Measurements from ENCODE around the gene HOXC9.

HOXC9 gene

GRCh38 chr12:54029529-54030441 lies 29.8 kb downstream of the HOXC9 start:
- DNase-seq = no peak

GRCh38 chr12:54030442-54030801 lies 30.5 kb downstream of the HOXC9 start:
- DNase-seq = no peak

DNA sequence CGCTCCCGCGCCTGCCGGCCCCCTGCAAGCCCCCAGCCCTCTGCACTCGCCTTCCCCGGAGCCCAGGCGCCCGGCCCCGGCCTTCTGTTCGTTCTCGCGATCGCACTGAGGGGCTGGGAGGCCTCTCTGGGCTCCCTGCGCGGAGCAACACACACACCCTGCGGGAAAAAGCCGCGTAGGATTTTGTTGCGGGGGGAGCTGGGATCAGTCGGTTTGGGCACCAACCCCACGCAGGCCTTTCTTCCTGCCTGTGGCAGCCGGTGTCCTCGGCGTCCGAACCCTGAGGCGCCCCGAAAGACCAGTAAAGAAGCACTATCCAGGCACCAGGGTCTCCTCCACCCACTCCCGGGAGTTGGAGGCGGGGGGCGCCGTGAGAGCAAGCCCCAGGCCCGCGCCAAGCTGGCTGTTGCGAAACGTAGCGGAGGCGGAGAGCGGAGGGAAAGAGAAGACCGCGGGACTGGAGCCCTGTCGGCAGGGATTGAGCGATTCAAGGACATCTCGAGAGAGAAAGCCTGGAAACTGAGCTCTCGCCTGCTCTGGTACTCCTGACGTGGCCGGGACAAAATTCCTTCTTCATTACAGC lies 31.0 kb downstream of the HOXC9 start:
- no peak for DNase-seq

DNA sequence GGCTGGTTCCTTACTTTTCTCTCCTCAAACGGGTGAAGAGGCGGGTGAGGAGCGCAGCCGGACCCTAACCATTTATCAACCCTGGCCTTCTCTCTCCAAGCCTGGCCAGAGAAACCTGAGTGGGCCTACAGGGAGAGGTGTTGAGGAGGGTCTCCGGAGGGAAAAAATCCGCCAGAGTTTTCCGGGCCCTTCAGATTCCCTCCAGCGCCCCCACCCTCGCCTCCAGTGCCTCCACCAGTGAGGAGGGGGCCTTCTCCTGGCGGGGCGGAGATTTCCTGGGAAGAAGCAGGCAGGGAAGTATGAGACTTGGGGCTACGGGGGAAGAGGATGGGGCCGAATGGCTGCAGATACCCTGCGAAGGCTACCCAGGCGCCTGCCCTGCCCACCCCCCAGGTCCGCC lies 31.5 kb downstream of the HOXC9 start:
- no peak for DNase-seq

DNA sequence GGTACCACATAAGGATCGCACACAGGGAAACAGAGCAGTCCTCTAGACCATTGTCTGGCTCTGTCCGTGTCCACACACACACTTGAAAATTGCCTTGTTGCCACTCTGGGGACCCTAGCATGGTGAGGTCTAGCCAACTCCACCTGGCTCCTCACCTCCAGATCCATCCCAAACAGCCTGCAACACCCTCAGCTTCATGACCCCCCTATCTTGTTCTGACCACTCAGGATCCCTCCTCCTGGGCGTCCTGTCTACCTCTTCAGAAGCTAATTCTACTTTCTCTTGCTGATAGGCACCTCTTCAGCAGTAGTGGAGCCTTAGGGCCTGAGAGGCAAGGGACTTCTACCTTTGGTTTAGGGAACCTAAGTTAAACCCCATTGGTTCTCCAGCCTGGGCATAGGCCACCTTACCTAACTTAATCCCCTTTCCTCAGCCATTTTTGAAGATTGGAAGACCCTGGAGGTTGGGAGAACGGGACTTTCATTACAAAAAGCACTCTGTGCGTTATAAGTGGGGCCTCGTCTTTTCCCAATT lies 32.2 kb downstream of the HOXC9 start:
- no peak for DNase-seq

GRCh38 chr12:54032627-54033100 lies 32.7 kb downstream of the HOXC9 start, which contains the start of gene HOXC5:
TSS of gene HOXC5 (plus strand) at chr12:54033050. CDS start at chr12:54033123, 73 bp downstream.
- DNase-seq = peak; percentile 67

GRCh38 chr12:54033106-54033979 lies 33.4 kb downstream of the HOXC9 start:
- DNase-seq = no peak

- no peak for DNase-seq
These were observed 34.2 kb downstream of the HOXC9 start for GRCh38 chr12:54033980-54034784.

DNA sequence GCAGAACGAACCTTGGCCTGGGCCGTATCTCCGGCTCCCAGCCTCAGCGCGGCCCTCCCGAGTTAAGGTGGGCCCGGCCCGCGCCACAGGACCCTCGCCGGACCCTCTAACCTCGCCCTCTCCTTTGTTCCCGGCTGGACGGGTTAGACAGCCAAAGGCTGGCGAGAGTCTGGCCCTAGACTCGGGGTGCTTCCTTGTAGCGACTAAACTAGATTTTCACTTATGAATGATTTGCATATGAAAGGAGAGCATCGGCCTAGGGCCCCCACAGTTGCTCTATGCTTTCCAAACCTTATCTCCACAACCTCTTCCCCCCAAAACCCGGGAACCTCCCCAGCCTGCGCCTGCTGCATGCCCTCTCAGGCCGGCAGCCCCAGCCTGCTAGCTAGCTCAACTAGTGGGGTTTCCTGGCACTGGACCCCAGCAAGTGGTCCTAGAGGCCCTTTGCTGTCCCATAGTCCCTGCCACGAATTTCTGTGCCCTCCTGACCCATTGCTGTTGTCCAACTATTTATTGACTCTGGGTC lies 34.9 kb downstream of the HOXC9 start:
- DNase-seq = no peak

DNA sequence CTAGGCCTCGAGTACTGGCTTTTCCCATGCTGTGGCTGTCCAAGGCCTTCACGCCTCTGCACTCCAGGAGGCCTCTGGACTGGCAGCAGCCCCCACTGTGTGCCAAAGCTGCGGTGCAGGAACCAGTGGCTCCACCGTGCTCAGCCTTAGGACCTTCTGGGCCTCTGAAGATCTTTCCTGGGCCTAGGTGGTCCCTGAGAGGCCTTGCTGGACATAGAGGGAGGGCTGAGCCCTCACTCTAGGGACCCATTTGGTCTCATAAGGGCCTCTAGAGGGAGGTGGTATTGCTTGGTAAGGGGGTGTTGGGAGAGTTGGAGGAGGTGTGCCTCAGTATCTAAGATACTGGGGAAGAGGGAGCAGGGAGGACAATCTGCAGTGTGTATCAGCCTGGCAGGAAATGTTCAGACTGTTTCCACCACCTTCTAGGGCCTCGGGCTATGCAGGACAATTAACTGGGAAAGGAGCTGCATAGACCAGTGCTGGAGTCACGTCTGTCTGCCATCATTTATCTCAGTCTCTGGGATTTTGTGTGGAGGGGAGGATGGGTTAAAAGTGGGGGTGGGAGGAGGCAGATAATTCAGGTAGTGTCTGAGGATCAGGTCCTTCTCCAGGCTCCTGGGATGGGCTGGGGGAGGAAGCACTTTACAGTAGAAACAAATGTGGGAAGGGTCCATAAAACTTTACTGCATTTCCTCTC lies 35.8 kb downstream of the HOXC9 start:
- DNase-seq = no peak

GRCh38 chr12:54036620-54037359 lies 36.8 kb downstream of the HOXC9 start:
- no peak for DNase-seq

DNA sequence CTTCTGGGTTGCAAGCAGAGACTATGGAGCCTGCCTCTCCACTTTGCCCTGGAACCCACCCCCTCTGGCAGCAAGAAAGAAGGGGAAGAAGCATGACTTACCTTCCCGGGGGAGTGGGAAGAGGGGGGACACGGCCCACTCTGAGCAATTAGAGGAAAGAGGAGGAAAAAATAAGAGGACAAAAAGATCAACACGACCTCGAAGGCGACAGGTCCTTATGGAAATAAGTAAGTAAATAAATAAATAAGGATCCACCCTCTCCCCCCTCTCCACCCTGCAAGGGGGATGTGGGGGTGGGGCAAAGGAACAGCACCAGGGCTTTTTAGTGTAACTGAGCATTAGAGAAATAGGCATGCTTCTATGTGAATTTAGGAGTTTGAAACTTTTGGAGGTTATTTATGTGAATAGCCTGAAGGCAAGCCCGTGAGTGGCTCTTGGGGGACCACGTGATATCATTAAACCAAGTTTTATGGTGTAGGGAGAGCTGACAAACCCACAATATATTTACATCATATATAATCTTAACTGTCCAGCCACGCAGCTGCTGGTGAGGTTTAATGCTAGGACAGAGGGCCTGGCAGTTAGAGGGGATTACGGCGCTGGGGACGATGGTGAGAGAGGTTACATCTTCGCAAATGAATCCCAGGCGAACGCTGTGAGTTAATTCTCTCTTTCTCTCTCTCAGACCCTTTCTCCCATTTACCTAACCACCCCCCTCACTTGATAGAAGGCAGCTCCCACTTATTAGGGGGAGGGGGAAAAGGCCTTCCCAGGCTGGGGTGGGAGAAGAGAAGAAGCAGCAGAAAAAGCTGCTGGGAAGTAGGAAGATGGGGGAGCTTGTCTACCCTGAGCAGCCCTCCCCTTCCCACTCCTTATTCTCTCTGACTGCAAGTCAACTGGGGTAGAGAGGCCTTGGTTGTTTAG lies 37.7 kb downstream of the HOXC9 start:
- no peak for DNase-seq

DNA sequence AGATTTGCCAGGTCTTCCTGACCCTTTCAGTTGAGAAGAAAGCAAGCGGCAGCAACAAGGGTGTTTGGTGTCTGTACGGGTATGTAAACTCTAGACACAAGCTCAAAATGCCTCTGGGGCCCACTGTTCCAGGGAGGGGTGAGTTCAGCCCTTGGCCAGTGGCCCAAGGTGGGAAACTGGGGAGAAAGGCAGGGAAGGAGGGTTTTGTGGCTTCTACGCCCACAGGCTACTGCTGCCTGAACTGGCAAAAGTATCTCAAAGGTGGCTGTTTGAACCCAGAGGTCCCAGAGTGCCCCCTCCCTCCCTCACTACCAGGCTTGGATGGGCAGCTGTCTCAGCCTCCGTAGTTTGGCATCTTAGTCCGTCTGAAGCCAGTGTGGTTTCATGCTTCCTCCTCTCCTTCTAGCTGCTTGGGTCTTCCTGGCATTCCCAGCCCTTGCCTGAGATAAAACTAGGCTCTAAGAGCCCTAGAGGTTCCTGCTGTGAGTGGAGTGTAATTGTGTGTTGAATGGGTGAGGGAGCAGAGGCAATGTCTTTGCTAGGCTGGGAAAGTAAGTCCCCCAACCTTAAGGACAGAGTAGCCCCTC lies 38.4 kb downstream of the HOXC9 start:
- DNase-seq = no peak

- no peak for DNase-seq
These were observed 39.0 kb downstream of the HOXC9 start for GRCh38 chr12:54038871-54039414.

- no peak for DNase-seq
These were observed 39.6 kb downstream of the HOXC9 start for GRCh38 chr12:54039417-54040147.

- DNase-seq = no peak
These were observed 40.2 kb downstream of the HOXC9 start for GRCh38 chr12:54040148-54040494.

GRCh38 chr12:54040648-54041047 lies 40.7 kb downstream of the HOXC9 start:
- no peak for DNase-seq

DNA sequence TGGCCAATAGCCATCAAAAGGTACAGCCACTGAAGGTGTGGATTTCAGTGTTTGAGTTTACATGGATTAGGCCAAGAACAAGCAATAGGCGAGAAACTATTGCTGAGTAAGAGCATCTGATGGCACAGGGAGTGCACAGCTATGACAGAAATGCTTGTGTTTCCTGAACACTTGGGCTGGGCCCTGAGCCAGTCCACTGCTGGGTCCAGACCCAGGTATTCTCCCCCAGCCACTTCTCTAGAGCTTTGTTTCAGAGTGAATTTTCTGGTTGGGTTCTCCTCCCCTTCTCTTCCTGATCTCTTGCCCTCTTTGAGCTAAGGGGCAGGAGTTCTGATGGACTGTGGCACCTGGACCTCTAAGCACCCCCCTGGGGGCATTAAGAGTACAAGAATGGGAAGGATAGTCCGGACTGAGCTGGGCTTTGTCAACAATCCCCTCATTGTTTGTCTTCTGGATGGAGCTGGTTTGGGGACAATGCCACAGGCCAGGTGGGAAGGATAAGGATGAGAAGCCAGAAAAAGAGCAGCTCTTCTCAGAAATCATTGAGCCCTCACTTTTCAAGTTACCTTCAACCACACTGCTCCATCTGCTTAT lies 41.2 kb downstream of the HOXC9 start:
- DNase-seq = no peak
